SK-N-SH treated with all-trans-retinoic acid at 6 μM for 48 hours (cell line): Measurements from ENCODE around the gene CRHR1.

Experiments
- ATAC-seq: fragments of 200-7000 bp; cut with Tn5 transposase; 3 replicates; pipeline ENCODE4 v1.9.1; 2020; ENCODE audit warnings: mild to moderate bottlenecking, moderate library complexity
- ARNTL ChIP-seq: fragments of 450-650 bp; formaldehyde crosslinking; IDR thresholded peaks from 2 replicates; pipeline ENCODE4 v1.5.0; 2020; ENCODE audit warnings: low read depth, mild to moderate bottlenecking, moderate library complexity, borderline replicate concordance
- CSDC2 ChIP-seq: fragments of 250-450 bp; sonication (Bioruptor Pico); IDR thresholded peaks from 2 replicates; pipeline ENCODE4 v1.5.0; 2020; ENCODE audit warnings: mild to moderate bottlenecking, moderate library complexity
- ESRRG ChIP-seq: fragments of 250-450 bp; sonication (Bioruptor Pico); IDR thresholded peaks from 2 replicates; pipeline ENCODE4 v1.6.1; 2021; ENCODE audit warnings: mild to moderate bottlenecking
- GLIS3 ChIP-seq: fragments of 250-450 bp; sonication (Bioruptor Pico); IDR thresholded peaks from 2 replicates; pipeline ENCODE4 v1.5.0; 2020; ENCODE audit warnings: mild to moderate bottlenecking, moderate library complexity
- ISL1 ChIP-seq: fragments of 250-450 bp; sonication (Bioruptor Pico); IDR thresholded peaks from 2 replicates; pipeline ENCODE4 v2.1.2; 2022; ENCODE audit warnings: mild to moderate bottlenecking, moderate library complexity
- OSR1 ChIP-seq: fragments of 250-450 bp; sonication (Bioruptor Pico); IDR thresholded peaks from 2 replicates; pipeline ENCODE4 v1.8.0; 2022; ENCODE audit warnings: moderate library complexity, mild to moderate bottlenecking, inconsistent platforms
- PPARA ChIP-seq: fragments of 250-450 bp; sonication (Bioruptor Pico); IDR thresholded peaks from 2 replicates; pipeline ENCODE4 v1.5.0; 2020; ENCODE audit warnings: mild to moderate bottlenecking, borderline replicate concordance
- RARB ChIP-seq: fragments of 250-450 bp; sonication (Bioruptor Pico); IDR thresholded peaks from 2 replicates; pipeline ENCODE4 v1.8.0; 2021; ENCODE audit warnings: mild to moderate bottlenecking, moderate library complexity
- TCF4 ChIP-seq: fragments of 250-450 bp; sonication (Bioruptor Pico); IDR thresholded peaks from 2 replicates; pipeline ENCODE4 v1.8.0; 2021; ENCODE audit warnings: mild to moderate bottlenecking, moderate library complexity, borderline replicate concordance
- TOX ChIP-seq: fragments of 250-450 bp; sonication (Bioruptor Pico); IDR thresholded peaks from 2 replicates; pipeline ENCODE4 v1.8.0; 2021; ENCODE audit warnings: mild to moderate bottlenecking, moderate library complexity, borderline replicate concordance
- ZC3H10 ChIP-seq: fragments of 250-450 bp; sonication (Bioruptor Pico); IDR thresholded peaks from 2 replicates; pipeline ENCODE4 v1.5.1; 2021; ENCODE audit warnings: mild to moderate bottlenecking, moderate library complexity
- ZFP3 ChIP-seq: fragments of 250-450 bp; sonication (Bioruptor Pico); IDR thresholded peaks from 2 replicates; pipeline ENCODE4 v1.5.0; 2020; ENCODE audit warnings: mild to moderate bottlenecking, moderate library complexity
- ZFP30 ChIP-seq: fragments of 450-650 bp; formaldehyde crosslinking; IDR thresholded peaks from 2 replicates; pipeline ENCODE4 v1.5.0; 2022; ENCODE audit warnings: mild to moderate bottlenecking, moderate library complexity
- ZNF565 ChIP-seq: fragments of 450-650 bp; formaldehyde crosslinking; conservative IDR thresholded peaks from 2 replicates; pipeline ENCODE4 v1.5.0; 2020; ENCODE audit warnings: low read depth, mild to moderate bottlenecking, moderate library complexity
- ZNF70 ChIP-seq: fragments of 450-650 bp; formaldehyde crosslinking; IDR thresholded peaks from 2 replicates; pipeline ENCODE4 v1.5.0; 2020; ENCODE audit warnings: mild to moderate bottlenecking, moderate library complexity
- TF ChIP-seq, protein P1 (sequence below): fragments of 250-450 bp; sonication (Bioruptor Pico); IDR thresholded peaks from 2 replicates; pipeline ENCODE4 v1.5.1; 2021; ENCODE audit warnings: mild to moderate bottlenecking, moderate library complexity
- TF ChIP-seq, protein P2 (sequence below): fragments of 250-450 bp; sonication (Bioruptor Pico); IDR thresholded peaks from 2 replicates; pipeline ENCODE4 v1.5.0; 2020; ENCODE audit warnings: mild to moderate bottlenecking, moderate library complexity
- TF ChIP-seq, protein P3 (sequence below): fragments of 250-450 bp; sonication (Bioruptor Pico); IDR thresholded peaks from 2 replicates; pipeline ENCODE4 v1.8.0; 2021; ENCODE audit warnings: low read depth, mild to moderate bottlenecking, moderate library complexity, borderline replicate concordance
- TF ChIP-seq, protein P4 (sequence below): fragments of 250-450 bp; sonication (Bioruptor Pico); IDR thresholded peaks from 2 replicates; pipeline ENCODE4 v1.8.0; 2020; ENCODE audit warnings: mild to moderate bottlenecking, moderate library complexity, borderline replicate concordance
- TF ChIP-seq, protein P5 (sequence below): fragments of 250-450 bp; sonication (Bioruptor Pico); IDR thresholded peaks from 2 replicates; pipeline ENCODE4 v1.5.1; 2020; ENCODE audit warnings: low read depth, mild to moderate bottlenecking, moderate library complexity

The CRHR1 gene

DNA sequence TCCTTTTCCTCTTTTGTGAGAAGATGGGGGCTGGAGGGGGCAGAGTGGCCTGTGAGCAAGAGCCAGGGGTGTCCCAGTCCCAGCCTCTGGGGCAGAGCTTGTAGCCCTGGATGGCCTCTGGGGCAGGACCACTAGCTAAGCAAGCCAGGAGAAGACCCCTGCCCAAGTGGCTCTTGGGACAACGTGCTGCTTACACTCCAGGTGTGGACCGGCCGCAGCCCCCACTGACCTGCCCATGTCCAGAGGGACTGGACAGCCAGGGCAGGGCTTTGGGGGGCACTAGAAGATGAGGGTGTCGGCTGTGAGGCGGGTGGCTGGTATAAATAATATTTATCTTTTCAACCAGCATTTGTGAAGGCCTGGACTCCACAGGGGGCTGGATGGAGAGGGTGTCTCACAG is 51.4 kb downstream of the CRHR1 start:
- no peak for ATAC-seq
- TF ChIP-seq CSDC2 (CRISPR knock-in tag), result no peak
- no peak for TF ChIP-seq TOX (CRISPR knock-in tag)
- TF ChIP-seq ESRRG (CRISPR knock-in tag), result no peak
- TF ChIP-seq ZFP3 (CRISPR knock-in tag), result no peak

DNA sequence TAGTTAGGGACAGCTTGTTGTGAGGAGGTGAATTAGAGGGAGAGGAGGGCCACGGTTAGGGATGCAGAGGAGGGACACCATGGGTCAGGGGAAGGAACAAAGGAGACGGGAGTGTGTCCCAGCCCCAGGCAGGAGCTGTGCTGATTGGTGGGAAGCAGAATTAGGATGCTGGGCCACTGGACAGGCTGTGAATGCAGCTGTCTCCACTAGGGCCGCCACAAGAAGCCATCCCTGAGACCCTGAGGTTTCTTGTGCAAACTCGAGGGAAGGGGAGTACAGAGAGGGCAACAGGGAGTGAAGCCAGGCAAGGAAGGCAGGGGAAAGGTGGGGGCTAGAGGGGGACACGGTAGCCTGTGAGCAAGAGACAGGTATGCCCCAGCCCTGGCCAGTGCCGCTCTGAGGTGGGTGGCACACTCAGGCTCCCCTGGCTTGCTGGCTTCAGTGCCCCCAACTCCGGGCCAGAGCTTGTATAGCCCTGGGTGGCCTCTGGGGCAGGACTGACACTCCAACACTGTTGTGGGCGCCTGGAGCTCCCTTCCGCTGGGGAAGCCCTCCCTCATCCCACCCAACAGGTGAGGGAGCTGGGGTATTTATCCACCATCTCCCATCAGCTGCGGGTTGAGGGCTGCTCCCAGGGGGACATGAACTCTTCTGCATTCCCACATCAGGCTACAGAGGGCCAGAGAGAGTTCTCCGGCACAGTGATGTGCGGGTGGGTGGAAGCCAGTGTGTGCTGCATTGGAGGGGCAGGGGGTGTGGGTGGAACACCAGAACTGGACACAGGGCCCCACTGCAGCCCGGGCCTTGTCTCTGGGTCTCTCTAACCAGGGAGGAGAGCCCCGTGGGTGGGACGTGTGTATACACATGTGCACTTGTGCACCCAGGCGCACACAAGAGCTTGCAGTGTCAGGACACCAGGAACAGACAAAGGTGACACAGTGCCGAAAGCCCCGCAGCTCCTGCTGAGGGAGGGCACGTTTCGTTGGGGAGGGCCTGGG is 52.2 kb downstream of the CRHR1 start:
- no peak for TF ChIP-seq ARNTL (CRISPR knock-in tag)
- no peak for TF ChIP-seq TCF4 (CRISPR knock-in tag)
- TF ChIP-seq, protein P1, sequence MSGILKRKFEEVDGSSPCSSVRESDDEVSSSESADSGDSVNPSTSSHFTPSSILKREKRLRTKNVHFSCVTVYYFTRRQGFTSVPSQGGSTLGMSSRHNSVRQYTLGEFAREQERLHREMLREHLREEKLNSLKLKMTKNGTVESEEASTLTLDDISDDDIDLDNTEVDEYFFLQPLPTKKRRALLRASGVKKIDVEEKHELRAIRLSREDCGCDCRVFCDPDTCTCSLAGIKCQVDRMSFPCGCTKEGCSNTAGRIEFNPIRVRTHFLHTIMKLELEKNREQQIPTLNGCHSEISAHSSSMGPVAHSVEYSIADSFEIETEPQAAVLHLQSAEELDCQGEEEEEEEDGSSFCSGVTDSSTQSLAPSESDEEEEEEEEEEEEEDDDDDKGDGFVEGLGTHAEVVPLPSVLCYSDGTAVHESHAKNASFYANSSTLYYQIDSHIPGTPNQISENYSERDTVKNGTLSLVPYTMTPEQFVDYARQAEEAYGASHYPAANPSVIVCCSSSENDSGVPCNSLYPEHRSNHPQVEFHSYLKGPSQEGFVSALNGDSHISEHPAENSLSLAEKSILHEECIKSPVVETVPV (CRISPR knock-in tag), result no peak
- no peak for TF ChIP-seq CSDC2 (CRISPR knock-in tag)
- TF ChIP-seq, protein P2, sequence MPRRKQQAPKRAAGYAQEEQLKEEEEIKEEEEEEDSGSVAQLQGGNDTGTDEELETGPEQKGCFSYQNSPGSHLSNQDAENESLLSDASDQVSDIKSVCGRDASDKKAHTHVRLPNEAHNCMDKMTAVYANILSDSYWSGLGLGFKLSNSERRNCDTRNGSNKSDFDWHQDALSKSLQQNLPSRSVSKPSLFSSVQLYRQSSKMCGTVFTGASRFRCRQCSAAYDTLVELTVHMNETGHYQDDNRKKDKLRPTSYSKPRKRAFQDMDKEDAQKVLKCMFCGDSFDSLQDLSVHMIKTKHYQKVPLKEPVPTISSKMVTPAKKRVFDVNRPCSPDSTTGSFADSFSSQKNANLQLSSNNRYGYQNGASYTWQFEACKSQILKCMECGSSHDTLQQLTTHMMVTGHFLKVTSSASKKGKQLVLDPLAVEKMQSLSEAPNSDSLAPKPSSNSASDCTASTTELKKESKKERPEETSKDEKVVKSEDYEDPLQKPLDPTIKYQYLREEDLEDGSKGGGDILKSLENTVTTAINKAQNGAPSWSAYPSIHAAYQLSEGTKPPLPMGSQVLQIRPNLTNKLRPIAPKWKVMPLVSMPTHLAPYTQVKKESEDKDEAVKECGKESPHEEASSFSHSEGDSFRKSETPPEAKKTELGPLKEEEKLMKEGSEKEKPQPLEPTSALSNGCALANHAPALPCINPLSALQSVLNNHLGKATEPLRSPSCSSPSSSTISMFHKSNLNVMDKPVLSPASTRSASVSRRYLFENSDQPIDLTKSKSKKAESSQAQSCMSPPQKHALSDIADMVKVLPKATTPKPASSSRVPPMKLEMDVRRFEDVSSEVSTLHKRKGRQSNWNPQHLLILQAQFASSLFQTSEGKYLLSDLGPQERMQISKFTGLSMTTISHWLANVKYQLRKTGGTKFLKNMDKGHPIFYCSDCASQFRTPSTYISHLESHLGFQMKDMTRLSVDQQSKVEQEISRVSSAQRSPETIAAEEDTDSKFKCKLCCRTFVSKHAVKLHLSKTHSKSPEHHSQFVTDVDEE (CRISPR knock-in tag), result no peak
- no peak for TF ChIP-seq ZNF565 (CRISPR knock-in tag)
- TF ChIP-seq, protein P3, sequence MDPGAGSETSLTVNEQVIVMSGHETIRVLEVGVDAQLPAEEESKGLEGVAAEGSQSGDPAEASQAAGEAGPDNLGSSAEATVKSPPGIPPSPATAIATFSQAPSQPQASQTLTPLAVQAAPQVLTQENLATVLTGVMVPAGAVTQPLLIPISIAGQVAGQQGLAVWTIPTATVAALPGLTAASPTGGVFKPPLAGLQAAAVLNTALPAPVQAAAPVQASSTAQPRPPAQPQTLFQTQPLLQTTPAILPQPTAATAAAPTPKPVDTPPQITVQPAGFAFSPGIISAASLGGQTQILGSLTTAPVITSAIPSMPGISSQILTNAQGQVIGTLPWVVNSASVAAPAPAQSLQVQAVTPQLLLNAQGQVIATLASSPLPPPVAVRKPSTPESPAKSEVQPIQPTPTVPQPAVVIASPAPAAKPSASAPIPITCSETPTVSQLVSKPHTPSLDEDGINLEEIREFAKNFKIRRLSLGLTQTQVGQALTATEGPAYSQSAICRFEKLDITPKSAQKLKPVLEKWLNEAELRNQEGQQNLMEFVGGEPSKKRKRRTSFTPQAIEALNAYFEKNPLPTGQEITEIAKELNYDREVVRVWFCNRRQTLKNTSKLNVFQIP (CRISPR knock-in tag), result no peak
- no peak for TF ChIP-seq OSR1
- TF ChIP-seq ISL1 (CRISPR knock-in tag), result no peak
- TF ChIP-seq ZFP30 (CRISPR knock-in tag), result no peak
- TF ChIP-seq GLIS3 (CRISPR knock-in tag), result no peak
- TF ChIP-seq ESRRG (CRISPR knock-in tag), result no peak
- TF ChIP-seq ZC3H10 (CRISPR knock-in tag), result no peak
- TF ChIP-seq PPARA, result no peak
- TF ChIP-seq RARB (CRISPR knock-in tag), result no peak
- TF ChIP-seq, protein P4, sequence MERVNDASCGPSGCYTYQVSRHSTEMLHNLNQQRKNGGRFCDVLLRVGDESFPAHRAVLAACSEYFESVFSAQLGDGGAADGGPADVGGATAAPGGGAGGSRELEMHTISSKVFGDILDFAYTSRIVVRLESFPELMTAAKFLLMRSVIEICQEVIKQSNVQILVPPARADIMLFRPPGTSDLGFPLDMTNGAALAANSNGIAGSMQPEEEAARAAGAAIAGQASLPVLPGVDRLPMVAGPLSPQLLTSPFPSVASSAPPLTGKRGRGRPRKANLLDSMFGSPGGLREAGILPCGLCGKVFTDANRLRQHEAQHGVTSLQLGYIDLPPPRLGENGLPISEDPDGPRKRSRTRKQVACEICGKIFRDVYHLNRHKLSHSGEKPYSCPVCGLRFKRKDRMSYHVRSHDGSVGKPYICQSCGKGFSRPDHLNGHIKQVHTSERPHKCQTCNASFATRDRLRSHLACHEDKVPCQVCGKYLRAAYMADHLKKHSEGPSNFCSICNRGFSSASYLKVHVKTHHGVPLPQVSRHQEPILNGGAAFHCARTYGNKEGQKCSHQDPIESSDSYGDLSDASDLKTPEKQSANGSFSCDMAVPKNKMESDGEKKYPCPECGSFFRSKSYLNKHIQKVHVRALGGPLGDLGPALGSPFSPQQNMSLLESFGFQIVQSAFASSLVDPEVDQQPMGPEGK, result no peak
- TF ChIP-seq, protein P5, sequence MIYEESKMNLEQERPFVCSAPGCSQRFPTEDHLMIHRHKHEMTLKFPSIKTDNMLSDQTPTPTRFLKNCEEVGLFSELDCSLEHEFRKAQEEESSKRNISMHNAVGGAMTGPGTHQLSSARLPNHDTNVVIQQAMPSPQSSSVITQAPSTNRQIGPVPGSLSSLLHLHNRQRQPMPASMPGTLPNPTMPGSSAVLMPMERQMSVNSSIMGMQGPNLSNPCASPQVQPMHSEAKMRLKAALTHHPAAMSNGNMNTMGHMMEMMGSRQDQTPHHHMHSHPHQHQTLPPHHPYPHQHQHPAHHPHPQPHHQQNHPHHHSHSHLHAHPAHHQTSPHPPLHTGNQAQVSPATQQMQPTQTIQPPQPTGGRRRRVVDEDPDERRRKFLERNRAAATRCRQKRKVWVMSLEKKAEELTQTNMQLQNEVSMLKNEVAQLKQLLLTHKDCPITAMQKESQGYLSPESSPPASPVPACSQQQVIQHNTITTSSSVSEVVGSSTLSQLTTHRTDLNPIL (CRISPR knock-in tag), result no peak
- peak; percentile 3; the same call in 2 of the 3 replicates for ATAC-seq

DNA sequence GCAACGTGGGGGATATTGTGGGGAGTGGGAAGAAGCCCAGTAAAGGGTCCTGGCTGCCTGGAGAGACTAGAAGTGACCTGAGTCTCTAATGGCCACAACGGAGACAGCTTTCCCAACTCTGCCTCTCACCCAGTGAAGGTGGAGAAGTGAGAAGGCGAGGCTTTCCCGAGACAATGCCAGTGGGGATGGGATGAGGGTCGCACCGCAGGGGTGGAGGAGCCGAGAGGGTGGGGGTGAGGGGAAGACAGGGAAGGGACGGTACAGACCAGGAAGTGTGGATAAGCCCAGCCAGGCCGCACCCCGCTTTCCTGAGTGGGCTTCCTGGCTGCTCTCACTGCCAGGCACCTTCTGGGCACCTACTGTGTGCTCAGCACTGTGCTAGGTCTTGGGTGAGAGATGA is 53.1 kb downstream of the CRHR1 start:
- no peak for ATAC-seq
- TF ChIP-seq, protein P1 (CRISPR knock-in tag), result no peak
- TF ChIP-seq TCF4 (CRISPR knock-in tag) (no peak), RARB (CRISPR knock-in tag) (no peak), ZNF565 (CRISPR knock-in tag) (no peak), ISL1 (CRISPR knock-in tag) (no peak), ESRRG (CRISPR knock-in tag) (no peak), CSDC2 (CRISPR knock-in tag) (no peak), ZFP3 (CRISPR knock-in tag) (no peak), GLIS3 (CRISPR knock-in tag) (no peak), ZNF70 (CRISPR knock-in tag) (no peak), PPARA (no peak)
- TF ChIP-seq, protein P5 (CRISPR knock-in tag), result no peak
- TF ChIP-seq, protein P2 (CRISPR knock-in tag), result no peak
